Activated CD4-positive, alpha-beta T cell treated with anti-CD3 and anti-CD28 coated beads, Interleukin-2, amount 50 U/mL, for 16 hours (primary cell): Measurements from ENCODE around the gene PAQR7.

Experiments
- DNase-seq: peaks from one replicate; pipeline ENCODE4 v3.0.0-alpha.2; 2020

PAQR7 gene

GRCh38 chr1:25813734-25814471 is 61.6 kb downstream of the PAQR7 start:
- DNase-seq = no peak

- DNase-seq = no peak
Observed at GRCh38 chr1:25813071-25813733, 62.3 kb downstream of the PAQR7 start.
